HepG2 (cell line): Measurements from ENCODE around the gene PML. TPM values are rescaled to one million over a fixed set of nuclear protein-coding genes. Genes with fewer than 3 reads are reported as not detected.
A peak's percentile ranks its signal among the peaks of the same experiment; 100 is the strongest.

Experiments used
- ATAC-seq: fragments of 200-7000 bp; cut with Tn5 transposase; 3 replicates; pipeline ENCODE4 v1.9.1; 2020; ENCODE audit warnings: mild to moderate bottlenecking, moderate library complexity
- BruUV-seq: library from RNA; stranded (reverse); fragments of 400-500 nt; replicated peaks from 2 replicates; lab custom pipeline; 2021; lab: Mats Ljungman, UMichigan
- CTCF ChIA-PET: fragments of 300-600 bp; formaldehyde crosslinking; extraction: SDS; loops from one replicate; lab custom pipeline; 2021; ENCODE audit warnings: low total read pairs, inconsistent platforms, low intra/inter-chr PET ratio; lab: Yijun Ruan, JAX
- POLR2A ChIA-PET: fragments of 350-600 bp; sonication (Branson Sonifier 250); formaldehyde crosslinking; loops from one replicate; lab custom pipeline; 2020; ENCODE audit warnings: antibody characterized with exemption, inconsistent platforms; lab: Yijun Ruan, JAX
- DNase-seq: peaks from one replicate; pipeline ENCODE4 v3.0.0-alpha.2; 2015; ENCODE audit warnings: low spot score
- FAIRE-seq: peaks from 3 replicates; lab custom pipeline; 2011; peaks lifted over from hg19 to GRCh38; lab: Jason Lieb, UNC
- H2AFZ ChIP-seq: one replicate; pipeline ENCODE4 v1.6.1; 2011; ENCODE audit warnings: low read length, inconsistent platforms
- H3K27ac ChIP-seq: fragments of 300-600 bp; 3 replicates; pipeline ENCODE4 v1.8.0; 2011; ENCODE audit warnings: mixed run types, mild to moderate bottlenecking, mixed read lengths, low read length, inconsistent platforms; ENCODE audit not compliant: insufficient read depth; ENCODE audit errors: extremely low read length
- H3K27me3 ChIP-seq, 2 experiments: fragments of 200-600 bp in 1 of 2; 2 replicates in 1 of 2; 3 replicates in 1 of 2; pipeline versions ENCODE4 v1.6.0 to v1.8.0; 2011; ENCODE audit warnings: low read length in 2 of 2, mild to moderate bottlenecking in 2 of 2, moderate library complexity in 2 of 2, inconsistent platforms in 1 of 2; ENCODE audit not compliant: insufficient read depth in 2 of 2, control insufficient read depth in 1 of 2
- H3K36me3 ChIP-seq, 2 experiments: fragments of 200-600 bp in 1 of 2; replicated peaks in 1 of 2; 2 replicates in 1 of 2; 3 replicates in 1 of 2; pipeline versions ENCODE4 v1.5.1 to v1.8.0; 2011; ENCODE audit warnings: low read length in 2 of 2, inconsistent platforms in 1 of 2; ENCODE audit not compliant: insufficient read depth in 2 of 2, control insufficient read depth in 1 of 2
- H3K4me1 ChIP-seq: 2 replicates; pipeline ENCODE4 v1.5.1; 2012; ENCODE audit warnings: low read length, inconsistent platforms; ENCODE audit not compliant: insufficient read depth
- H3K4me2 ChIP-seq: 2 replicates; pipeline ENCODE4 v1.6.0; 2011; ENCODE audit warnings: low read depth, low read length, inconsistent platforms
- H3K4me3 ChIP-seq, 3 experiments: fragments of 200-600 bp in 1 of 3; sonication (generic), shearing (Covaris generic) in 1 of 3; replicated peaks in 1 of 3; 2 replicates each; pipeline ENCODE4 v1.5.1; 2011 to 2016; ENCODE audit warnings: low read length in 3 of 3, inconsistent platforms in 2 of 3, low read depth in 2 of 3, mild to moderate bottlenecking in 2 of 3, control low read depth in 1 of 3, mixed read lengths in 1 of 3; ENCODE audit not compliant: insufficient read depth in 1 of 3
- H3K79me2 ChIP-seq: one replicate; pipeline ENCODE4 v1.6.1; 2011; ENCODE audit warnings: low read length, inconsistent platforms; ENCODE audit not compliant: insufficient read depth
- H3K9ac ChIP-seq: 2 replicates; pipeline ENCODE4 v1.6.0; 2011; ENCODE audit warnings: mild to moderate bottlenecking, low read depth, low read length, inconsistent platforms; ENCODE audit not compliant: insufficient read depth
- H3K9me3 ChIP-seq: 2 replicates; pipeline ENCODE4 v1.5.1; 2012; ENCODE audit warnings: mild to moderate bottlenecking, low read length
- H4K20me1 ChIP-seq: 2 replicates; pipeline ENCODE4 v1.6.0; 2011; ENCODE audit warnings: inconsistent platforms, mild to moderate bottlenecking, low read length, moderate library complexity; ENCODE audit not compliant: insufficient read depth
- ATAD3A ChIP-seq: sonication (generic); formaldehyde crosslinking; IDR thresholded peaks from 2 replicates; pipeline ENCODE4 v1.4.0; 2020; ENCODE audit warnings: missing genetic modification reagents
- CHD2 ChIP-seq: IDR thresholded peaks from 2 replicates; pipeline ENCODE4 v1.6.1; 2011; ENCODE audit warnings: low read depth, low read length, improper control_type of control experiment
- CHD4 ChIP-seq: fragments of 200-600 bp; sonication (generic); IDR thresholded peaks from 2 replicates; pipeline ENCODE4 v1.7.0; 2017; ENCODE audit warnings: mild to moderate bottlenecking, low read length, borderline replicate concordance
- GATA4 ChIP-seq: sonication (generic); IDR thresholded peaks from 2 replicates; pipeline ENCODE4 v1.6.1; 2016; ENCODE audit warnings: antibody characterized with exemption, low read depth, borderline replicate concordance
- MNT ChIP-seq: fragments of 450-650 bp; IDR thresholded peaks from 2 replicates; pipeline ENCODE4 v1.6.1; 2016
- NCOR1 ChIP-seq: fragments of 200-600 bp; sonication (generic); IDR thresholded peaks from 2 replicates; pipeline ENCODE4 v1.7.0; 2017; ENCODE audit warnings: antibody characterized with exemption, low read length, borderline replicate concordance
- NFYC ChIP-seq: IDR thresholded peaks from 2 replicates; pipeline ENCODE4 v1.6.1; 2016; ENCODE audit warnings: missing genetic modification reagents, missing compliant biosample characterization
- ONECUT2 ChIP-seq: sonication (generic); formaldehyde crosslinking; IDR thresholded peaks from 2 replicates; pipeline ENCODE4 v1.4.0; 2020; ENCODE audit warnings: missing genetic modification reagents
- ZKSCAN1 ChIP-seq: fragments of 150-350 bp; IDR thresholded peaks from 2 replicates; pipeline ENCODE4 v1.6.1; 2014; ENCODE audit warnings: low read length
- ZNF256 ChIP-seq: sonication (generic); formaldehyde crosslinking; conservative IDR thresholded peaks from 2 replicates; pipeline ENCODE4 v1.4.0; 2020; ENCODE audit warnings: missing genetic modification reagents
- ZNF850 ChIP-seq: sonication (generic); formaldehyde crosslinking; conservative IDR thresholded peaks from 2 replicates; pipeline ENCODE4 v1.9.0; 2021; ENCODE audit warnings: mild to moderate bottlenecking, missing genetic modification reagents
- WGBS: methylation state at CpG from one replicate; pipeline ENCODE4 v1.1.6; 2017; ENCODE audit warnings: low lambda C conversion rate; 5-methylcytosine and 5-hydroxymethylcytosine counted together
- in situ Hi-C: cut with HindIII; loops from 2 replicates; pipeline ENCODE4 v1.10.0; 2017; ENCODE audit warnings: low pct_unique_long_range_greater_than_20kb; ENCODE audit not compliant: extremely low pct_ligation_motif_present
- intact Hi-C: fragments of 100-400 bp; cut with micrococcal nuclease; formaldehyde crosslinking; loops from one replicate; pipeline ENCODE4 v1.10.0; 2022; ENCODE audit not compliant: unreplicated experiment
- polyA plus RNA-seq, 8 experiments: library from polyadenylated mRNA; depleted of rRNA in 3 of 8; stranded (reverse) in 7 of 8; unstranded in 1 of 8; fragments of >200 nt; fragmentation: Illumina TruSeq in 4 of 8; extraction: Trizol in 4 of 8; gene quantifications; 2 replicates each; pipeline versions ENCODE4 v1.2.1 to v1.2.3, GENCODE V29; 2011 to 2016; ENCODE audit warnings: low read depth in 4 of 8, missing spikeins in 1 of 8, mixed read lengths in 1 of 8; ENCODE audit not compliant: insufficient read depth in 1 of 8
- total RNA-seq, 5 experiments: library from RNA; depleted of rRNA; stranded (reverse); fragments of >200 nt; fragmentation: Illumina TruSeq; extraction: Trizol; gene quantifications; 2 replicates each; pipeline ENCODE4 v1.2.3, GENCODE V29; 2016; ENCODE audit warnings: low read depth in 1 of 5

The PML gene
- total and polyA plus RNA-seq, 2 of the 13 experiments (the other 11 are each of a cell fraction or from before 2014, with no cell fraction given), result 2.9 to 3.9 TPM

- TF ChIP-seq MNT, result no peak
- TF ChIP-seq GATA4, result no peak
- no peak for TF ChIP-seq NFYC
Observed at GRCh38 chr15:73996267-73996666, 1.8 kb downstream of the PML start (continued).

GRCh38 chr15:73996939-73997338 is 2.4 kb downstream of the PML start:
- H3K4me2 ChIP-seq, result peak overlapping the region; percentile 34
- H3K9me3 ChIP-seq, result no peaks in the 10 kb centered on the region
- peaks cover 1 to 12% of the 10 kb centered on the region in 2 experiments; a peak in 4 of 5 replicates for H3K36me3 ChIP-seq
- in situ Hi-C loops (no loop called here), intact Hi-C loops (no loop called here)
- TF ChIP-seq NCOR1 (no peak), CHD4 (no peak), ATAD3A (CRISPR knock-in tag) (no peak), CHD2 (no peak), ZKSCAN1 (no peak), ZNF256 (CRISPR knock-in tag) (no peak), ONECUT2 (CRISPR knock-in tag) (no peak), ZNF850 (CRISPR knock-in tag) (no peak)
- H3K27me3 ChIP-seq, result no peaks in the 10 kb centered on the region; a peak in 1 of 5 replicates
- H3K27ac ChIP-seq, result no peak overlapping the region
- H3K4me1 ChIP-seq, result peaks cover 34% of the 10 kb centered on the region
- ATAC-seq (no peak), FAIRE-seq (no peak), DNase-seq (no peak)
- ChIA-PET CTCF (no interaction called here), POLR2A (no interaction called here)
- H4K20me1 ChIP-seq, result no peaks in the 10 kb centered on the region
- H3K4me3 ChIP-seq, result no peak overlapping the region
- H3K9ac ChIP-seq, result no peak overlapping the region
- H2AFZ ChIP-seq, result no peak overlapping the region
- 91% methylated on average over 5 of the region's 5 CpGs for WGBS
- peaks cover 12% of the 10 kb centered on the region for H3K79me2 ChIP-seq
- no TSS peak for BruUV-seq
